Measurements from ENCODE around the gene GRAMD1B. TPM values are rescaled to one million over a fixed set of nuclear protein-coding genes. Genes with fewer than 3 reads are reported as not detected.

The GRAMD1B gene
- total RNA-seq, 2 donors from 2014 or later, result 3.1 to 3.8 TPM

GRCh38 chr11:123587044-123587443 is 157.0 kb downstream of the GRAMD1B start:
- Histone ChIP-seq H3K27me3 (no peaks in the 10 kb centered on the region), H3K36me3 (no peaks in the 10 kb centered on the region)
- DNase-seq (ENCODE audit: low spot score), result no peak

GRCh38 chr11:123587559-123587958 is 157.5 kb downstream of the GRAMD1B start:
- H3K27me3 ChIP-seq, result no peaks in the 10 kb centered on the region
- DNase-seq (ENCODE audit: low spot score), result no peak
- H3K27ac ChIP-seq, result no peak overlapping the region
- H3K4me3 ChIP-seq, result no peak overlapping the region
- H3K9me3 ChIP-seq, result no peaks in the 10 kb centered on the region
- TF ChIP-seq, protein P1, sequence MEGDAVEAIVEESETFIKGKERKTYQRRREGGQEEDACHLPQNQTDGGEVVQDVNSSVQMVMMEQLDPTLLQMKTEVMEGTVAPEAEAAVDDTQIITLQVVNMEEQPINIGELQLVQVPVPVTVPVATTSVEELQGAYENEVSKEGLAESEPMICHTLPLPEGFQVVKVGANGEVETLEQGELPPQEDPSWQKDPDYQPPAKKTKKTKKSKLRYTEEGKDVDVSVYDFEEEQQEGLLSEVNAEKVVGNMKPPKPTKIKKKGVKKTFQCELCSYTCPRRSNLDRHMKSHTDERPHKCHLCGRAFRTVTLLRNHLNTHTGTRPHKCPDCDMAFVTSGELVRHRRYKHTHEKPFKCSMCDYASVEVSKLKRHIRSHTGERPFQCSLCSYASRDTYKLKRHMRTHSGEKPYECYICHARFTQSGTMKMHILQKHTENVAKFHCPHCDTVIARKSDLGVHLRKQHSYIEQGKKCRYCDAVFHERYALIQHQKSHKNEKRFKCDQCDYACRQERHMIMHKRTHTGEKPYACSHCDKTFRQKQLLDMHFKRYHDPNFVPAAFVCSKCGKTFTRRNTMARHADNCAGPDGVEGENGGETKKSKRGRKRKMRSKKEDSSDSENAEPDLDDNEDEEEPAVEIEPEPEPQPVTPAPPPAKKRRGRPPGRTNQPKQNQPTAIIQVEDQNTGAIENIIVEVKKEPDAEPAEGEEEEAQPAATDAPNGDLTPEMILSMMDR (IDR thresholded peaks at IDR 0.05), result no peak
- H3K36me3 ChIP-seq, result no peaks in the 10 kb centered on the region
- H3K4me1 ChIP-seq, result no peaks in the 10 kb centered on the region

More at GRCh38 chr11:123587044-123587443, 157.0 kb downstream of the GRAMD1B start:
- Histone ChIP-seq H3K4me3 (no peak overlapping the region), H3K9me3 (no peaks in the 10 kb centered on the region), H3K27ac (no peak overlapping the region), H3K4me1 (no peaks in the 10 kb centered on the region)
- TF ChIP-seq, protein P1 (IDR thresholded peaks at IDR 0.05), result no peak

DNA sequence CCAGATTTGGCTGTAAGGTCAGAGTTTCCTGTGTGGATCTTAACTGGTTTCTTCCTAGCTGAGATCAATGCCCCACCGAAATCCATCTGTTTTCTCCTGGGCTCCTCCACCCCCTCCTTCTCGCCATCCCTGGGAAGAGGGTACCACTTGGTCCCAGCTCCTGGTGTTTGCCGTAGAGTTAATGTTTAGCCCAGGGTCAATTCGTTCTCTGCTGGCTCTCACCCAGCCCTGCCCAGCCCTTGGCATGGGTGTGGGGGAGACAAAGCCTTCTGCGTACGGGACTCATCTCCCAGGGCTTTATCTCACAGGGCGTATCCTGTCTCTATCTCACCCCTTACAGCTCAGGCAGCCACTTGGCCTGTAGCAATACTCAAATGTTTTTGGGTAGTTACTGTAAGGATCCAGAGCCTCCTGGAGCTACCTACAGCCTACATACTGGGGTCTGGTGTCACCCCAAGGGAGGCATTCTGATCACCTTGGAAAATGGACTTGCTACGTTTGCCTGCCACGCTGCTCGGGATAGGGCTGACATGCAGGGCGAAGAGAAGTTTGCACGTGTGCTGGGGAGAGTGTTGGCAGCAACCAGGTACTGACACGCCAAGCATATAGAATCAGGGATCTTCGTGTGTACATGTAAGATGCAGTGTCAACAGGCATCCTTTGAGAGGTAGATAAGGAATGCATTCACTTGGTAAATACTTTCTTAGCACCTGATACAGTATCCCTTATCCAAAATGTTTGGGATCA is 158.2 kb downstream of the GRAMD1B start:
- Histone ChIP-seq H3K27ac (no peak overlapping the region), H3K36me3 (no peaks in the 10 kb centered on the region), H3K9me3 (no peaks in the 10 kb centered on the region), H3K27me3 (no peaks in the 10 kb centered on the region), H3K4me3 (no peak overlapping the region), H3K4me1 (no peaks in the 10 kb centered on the region)
- TF ChIP-seq, protein P1 (IDR thresholded peaks at IDR 0.05), result no peak
- no peak for DNase-seq (ENCODE audit: low spot score)

- H3K4me3 ChIP-seq, result no peak overlapping the region
- no peaks in the 10 kb centered on the region for H3K9me3 ChIP-seq
- H3K27ac ChIP-seq, result no peak overlapping the region
- H3K4me1 ChIP-seq, result no peaks in the 10 kb centered on the region
- DNase-seq (ENCODE audit: low spot score), result no peak
- H3K27me3 ChIP-seq, result no peaks in the 10 kb centered on the region
- TF ChIP-seq, protein P1 (IDR thresholded peaks at IDR 0.05), result no peak
- no peaks in the 10 kb centered on the region for H3K36me3 ChIP-seq
Observed at GRCh38 chr11:123588864-123589262, 158.8 kb downstream of the GRAMD1B start.

GRCh38 chr11:123590296-123590912 is 160.3 kb downstream of the GRAMD1B start:
- TF ChIP-seq, protein P1 (IDR thresholded peaks at IDR 0.05), result no peak
- Histone ChIP-seq H3K9me3 (no peaks in the 10 kb centered on the region), H3K4me1 (no peaks in the 10 kb centered on the region), H3K27ac (no peak overlapping the region), H3K27me3 (no peaks in the 10 kb centered on the region), H3K36me3 (no peaks in the 10 kb centered on the region), H3K4me3 (no peak overlapping the region)
- DNase-seq (ENCODE audit: low spot score), result no peak

All from right atrium auricular region (tissue), 2 donors.